ENCODE data around the gene RGS3. TPM values are rescaled to one million over a fixed set of nuclear protein-coding genes. Genes with fewer than 3 reads are reported as not detected.

Gene RGS3
- total RNA-seq, 4 donors from 2014 or later, result 5.9 to 11.8 (median 9.8) TPM

DNA sequence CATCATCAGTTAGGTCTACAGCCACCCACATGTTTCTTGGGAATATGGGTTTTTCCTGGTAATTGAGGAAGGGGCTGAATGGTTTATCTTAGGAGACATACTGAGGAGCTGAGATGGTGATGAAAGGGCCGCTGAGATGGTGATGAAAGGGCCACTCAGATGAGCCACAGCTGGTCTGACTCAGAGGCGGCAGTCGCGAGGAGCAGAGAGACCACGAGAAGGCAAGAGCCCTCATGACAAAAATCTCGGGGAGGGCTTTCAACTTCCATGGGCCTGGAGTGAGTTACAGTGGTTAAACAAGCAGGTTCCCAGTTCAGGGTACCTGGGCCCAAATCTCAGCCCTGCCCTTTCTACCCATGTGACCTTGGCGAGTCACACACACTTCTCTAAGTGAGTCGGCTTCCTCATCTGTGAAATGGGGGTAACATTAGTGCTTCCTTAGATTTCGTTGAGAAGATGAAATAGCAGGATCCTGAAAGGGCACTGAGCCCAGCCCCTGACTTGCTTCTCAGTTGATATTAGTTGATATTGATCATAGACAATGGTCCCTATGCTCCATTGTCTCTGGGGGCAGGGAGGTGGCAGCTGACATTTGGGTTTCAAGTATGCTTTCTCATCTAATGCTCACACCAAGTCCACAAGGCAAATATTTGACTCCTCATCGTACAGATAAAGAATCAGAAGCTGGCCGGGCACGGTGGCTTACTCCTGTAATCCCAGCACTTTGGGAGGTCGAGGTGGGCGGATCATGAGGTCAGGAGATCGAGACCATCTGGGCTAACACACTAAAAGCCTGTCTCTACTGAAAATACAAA is 169.5 kb downstream of the RGS3 start:
- TF ChIP-seq POLR2A (IDR thresholded peaks at IDR 0.05), result no peak
- no peak for TF ChIP-seq CTCF (IDR thresholded peaks at IDR 0.05 in 4 of 5, conservative IDR thresholded peaks at IDR 0.05 in 1 of 5)
- Histone ChIP-seq H3K4me3 (no peak overlapping the region), H3K4me1 (peaks cover 21 to 22% of the 10 kb centered on the region in 2 donors), H3K27ac (no peak overlapping the region), H3K36me3 (no peaks in the 10 kb centered on the region), H3K9me3 (no peaks in the 10 kb centered on the region), H3K27me3 (no peaks in the 10 kb centered on the region)
- intact Hi-C loops (cut with DNase I; ENCODE audit: low total_unique reads), result no loop called here
- ATAC-seq (no peak), DNase-seq (no peak)
- in situ Hi-C loops (cut with MboI; ENCODE audit: low sequenced_read_pairs in 4 of 4), result no loop called here

GRCh38 chr9:113633782-113634595 is 170.5 kb downstream of the RGS3 start:
- Histone ChIP-seq H3K9me3 (no peaks in the 10 kb centered on the region), H3K36me3 (no peaks in the 10 kb centered on the region), H3K27ac (no peak overlapping the region), H3K4me1 (peaks cover 21 to 22% of the 10 kb centered on the region in 2 donors), H3K27me3 (no peaks in the 10 kb centered on the region), H3K4me3 (no peak overlapping the region)
- intact Hi-C loops (cut with DNase I; ENCODE audit: low total_unique reads), result no loop called here
- TF ChIP-seq POLR2A (IDR thresholded peaks at IDR 0.05) (no peak), CTCF (IDR thresholded peaks at IDR 0.05 in 4 of 5, conservative IDR thresholded peaks at IDR 0.05 in 1 of 5) (no peak)
- ATAC-seq (no peak), DNase-seq (no peak)
- in situ Hi-C loops (cut with MboI; ENCODE audit: low sequenced_read_pairs in 4 of 4), result no loop called here

DNA sequence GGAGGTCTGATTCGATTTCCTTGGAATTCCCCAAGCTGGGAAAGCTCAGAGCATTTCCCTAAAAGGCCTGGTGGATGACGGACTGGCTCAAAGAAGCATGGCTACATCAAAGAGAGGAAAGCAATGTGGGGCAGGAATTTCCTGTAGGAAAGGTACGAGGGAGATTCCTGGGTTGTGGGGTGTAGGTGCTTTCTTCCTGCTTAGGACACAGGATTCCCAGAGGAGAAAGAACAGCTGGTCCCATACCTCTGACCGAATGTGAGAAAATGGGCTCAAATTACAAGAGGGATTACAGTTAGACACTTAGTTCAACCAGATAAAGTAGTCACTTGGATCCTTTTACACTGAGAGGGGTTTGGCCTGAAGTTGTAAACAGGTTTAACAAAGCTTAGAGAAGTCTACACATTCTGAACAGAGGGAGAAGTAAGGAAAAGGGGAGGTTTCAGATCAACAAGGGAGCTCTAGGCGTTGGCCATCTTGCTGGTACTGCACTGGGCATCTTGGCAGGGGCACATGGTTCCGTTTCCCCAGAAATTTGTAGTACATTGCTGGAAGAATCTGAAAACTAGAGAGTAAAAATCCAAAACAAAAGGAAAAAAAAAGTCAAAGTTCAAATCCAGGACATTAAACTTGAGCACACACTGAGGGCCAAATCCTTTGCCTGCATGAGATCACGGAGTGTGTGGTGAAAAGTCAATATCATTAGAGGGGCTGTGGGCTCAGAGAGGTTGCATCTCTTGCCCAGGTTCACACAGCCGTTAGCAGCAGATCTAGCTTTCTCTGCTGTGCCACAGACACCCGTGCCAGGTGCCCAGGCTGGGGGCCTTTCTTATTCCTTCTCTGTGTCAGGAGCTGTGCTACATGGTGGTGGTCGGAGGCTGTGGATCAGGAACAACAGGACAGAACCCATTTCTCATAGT is 171.3 kb downstream of the RGS3 start:
- Histone ChIP-seq H3K9me3 (no peaks in the 10 kb centered on the region), H3K27ac (no peak overlapping the region), H3K27me3 (no peaks in the 10 kb centered on the region), H3K4me1 (peaks cover 21 to 22% of the 10 kb centered on the region in 2 donors), H3K4me3 (no peak overlapping the region), H3K36me3 (no peaks in the 10 kb centered on the region)
- DNase-seq, result no peak
- in situ Hi-C loops (cut with MboI; ENCODE audit: low sequenced_read_pairs in 4 of 4), result no loop called here
- intact Hi-C loops (cut with DNase I; ENCODE audit: low total_unique reads), result no loop called here
- TF ChIP-seq POLR2A (IDR thresholded peaks at IDR 0.05) (no peak), CTCF (IDR thresholded peaks at IDR 0.05 in 4 of 5, conservative IDR thresholded peaks at IDR 0.05 in 1 of 5) (no peak)
- peak; percentile 58 to 80 for ATAC-seq

GRCh38 chr9:113635586-113635985 is 172.1 kb downstream of the RGS3 start:
- H3K36me3 ChIP-seq, result no peaks in the 10 kb centered on the region
- DNase-seq (no peak), ATAC-seq (no peak)
- no peaks in the 10 kb centered on the region for H3K9me3 ChIP-seq
- no peak overlapping the region for H3K27ac ChIP-seq
- TF ChIP-seq CTCF (IDR thresholded peaks at IDR 0.05 in 4 of 5, conservative IDR thresholded peaks at IDR 0.05 in 1 of 5), result no peak
- no peak for TF ChIP-seq POLR2A (IDR thresholded peaks at IDR 0.05)
- in situ Hi-C loops (cut with MboI; ENCODE audit: low sequenced_read_pairs in 4 of 4) (no loop called here), intact Hi-C loops (cut with DNase I; ENCODE audit: low total_unique reads) (no loop called here)
- H3K4me1 ChIP-seq, result peaks cover 21 to 22% of the 10 kb centered on the region in 2 donors
- H3K4me3 ChIP-seq, result no peak overlapping the region
- no peaks in the 10 kb centered on the region for H3K27me3 ChIP-seq

Measured in gastrocnemius medialis (tissue), 4 donors.